Central memory CD8-positive, alpha-beta T cell (primary cell): ENCODE results near the gene ZNF254.

ENCODE experiments used
- ATAC-seq: fragments of 150-1000 bp; cut with Tn5 transposase; replicated peaks from 2 replicates; pipeline ENCODE4 v1.10.0; 2022; ENCODE audit warnings: mild to moderate bottlenecking, moderate FRiP score, moderate number of reproducible peaks; ENCODE audit not compliant: poor library complexity, severe bottlenecking; ENCODE audit errors: extremely low read depth
- DNase-seq, 2 donors: peaks; one replicate each; pipeline ENCODE4 v3.0.0; 2021; ENCODE audit warnings: low spot score in 2 of 2
- H3K27ac Mint-ChIP-seq: one replicate; pipeline ENCODE4 v1.8.0; 2022; ENCODE audit warnings: low read depth, mild to moderate bottlenecking, moderate library complexity, mixed read lengths
- H3K27me3 Mint-ChIP-seq: one replicate; pipeline ENCODE4 v1.8.0; 2022; ENCODE audit warnings: mixed read lengths
- H3K36me3 Mint-ChIP-seq: one replicate; pipeline ENCODE4 v1.8.0; 2022; ENCODE audit warnings: mild to moderate bottlenecking, moderate library complexity, mixed read lengths; ENCODE audit not compliant: insufficient read depth
- H3K4me1 Mint-ChIP-seq: one replicate; pipeline ENCODE4 v1.8.0; 2022; ENCODE audit warnings: mixed read lengths
- H3K4me3 Mint-ChIP-seq: one replicate; pipeline ENCODE4 v1.8.0; 2022; ENCODE audit warnings: mild to moderate bottlenecking, moderate library complexity, mixed read lengths
- H3K9me3 Mint-ChIP-seq: one replicate; pipeline ENCODE4 v1.8.0; 2022; ENCODE audit warnings: mixed read lengths

ZNF254 gene

GRCh38 chr19:24166055-24166454 lies 79.1 kb downstream of the ZNF254 start:
- DNase-seq: no peak
- ATAC-seq: no peak
- H3K4me1 Mint-ChIP-seq: no peaks in the 10 kb centered on the region
- no peaks in the 10 kb centered on the region for H3K36me3 Mint-ChIP-seq
- peaks cover 32% of the 10 kb centered on the region for H3K9me3 Mint-ChIP-seq
- no peaks in the 10 kb centered on the region for H3K27me3 Mint-ChIP-seq
- H3K27ac Mint-ChIP-seq: no peak overlapping the region
- no peak overlapping the region for H3K4me3 Mint-ChIP-seq

GRCh38 chr19:24173882-24174281 lies 86.9 kb downstream of the ZNF254 start:
- no peaks in the 10 kb centered on the region for H3K36me3 Mint-ChIP-seq
- DNase-seq (no peak), ATAC-seq (no peak)
- no peak overlapping the region for H3K4me3 Mint-ChIP-seq
- H3K4me1 Mint-ChIP-seq: no peaks in the 10 kb centered on the region
- no peaks in the 10 kb centered on the region for H3K27me3 Mint-ChIP-seq
- peaks cover 9% of the 10 kb centered on the region for H3K9me3 Mint-ChIP-seq
- no peak overlapping the region for H3K27ac Mint-ChIP-seq

- DNase-seq: no peak
- Mint-ChIP-seq H3K27me3 (no peaks in the 10 kb centered on the region), H3K36me3 (no peaks in the 10 kb centered on the region), H3K4me1 (no peaks in the 10 kb centered on the region), H3K27ac (no peak overlapping the region), H3K4me3 (no peak overlapping the region), H3K9me3 (peaks cover 26% of the 10 kb centered on the region)
- no peak for ATAC-seq
These were observed 90.7 kb downstream of the ZNF254 start for GRCh38 chr19:24177686-24178085.

- Mint-ChIP-seq H3K4me3 (no peak overlapping the region), H3K36me3 (no peaks in the 10 kb centered on the region), H3K27ac (no peak overlapping the region), H3K27me3 (no peaks in the 10 kb centered on the region), H3K4me1 (no peaks in the 10 kb centered on the region), H3K9me3 (peaks cover 26% of the 10 kb centered on the region)
- no peak for DNase-seq
- ATAC-seq: no peak
These were observed 91.2 kb downstream of the ZNF254 start for GRCh38 chr19:24178207-24178606.
